Measurements from ENCODE around the gene P2RX4. TPM values are rescaled to one million over a fixed set of nuclear protein-coding genes. Genes with fewer than 3 reads are reported as not detected.

P2RX4 gene
- polyA plus RNA-seq, 3 donors = 61.8 to 87.7 (median 74.7) TPM

DNA sequence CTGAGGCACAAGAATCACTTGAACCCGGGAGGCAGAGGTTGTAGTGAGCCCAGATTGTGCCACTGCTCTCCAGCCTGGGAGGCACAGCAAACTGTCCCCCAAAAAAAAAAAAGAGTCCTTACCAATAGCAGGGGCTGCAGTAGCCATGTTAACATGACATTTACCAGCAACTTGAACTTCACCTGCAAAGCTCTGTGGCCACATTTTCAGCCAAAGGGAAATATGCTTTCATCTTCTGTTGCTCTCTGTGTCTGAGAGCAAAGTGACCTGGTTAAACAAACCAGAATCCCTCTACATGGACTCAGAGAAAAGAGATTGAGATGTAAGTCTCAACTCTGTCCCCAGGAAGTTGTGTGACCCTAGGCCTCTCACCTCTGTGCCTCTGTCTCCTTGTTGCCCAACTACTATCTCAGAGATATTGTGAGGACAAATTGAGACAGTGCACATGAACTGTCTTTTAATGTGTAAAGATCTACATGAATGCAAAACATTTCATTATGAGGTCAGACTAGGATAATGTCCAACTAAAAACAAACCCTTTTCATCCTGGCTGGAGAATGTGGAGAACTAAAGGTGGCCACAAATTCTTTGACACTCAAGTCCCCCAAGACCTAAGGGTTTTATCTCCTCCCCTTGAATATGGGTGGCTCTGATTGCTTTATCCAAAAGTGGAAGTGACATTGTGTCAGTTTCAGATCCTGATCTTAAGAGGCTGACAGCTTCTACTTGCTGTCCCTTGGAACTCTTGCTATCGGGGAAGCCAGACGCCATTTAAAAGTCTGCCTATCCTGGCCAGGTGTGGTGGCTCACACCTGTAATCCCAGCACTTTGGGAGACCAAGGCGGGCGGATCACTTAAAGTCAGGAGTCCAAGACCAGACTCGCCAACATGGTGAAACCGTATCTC lies 24.7 kb upstream of the P2RX4 start:
- Histone ChIP-seq H3K9ac (ENCODE audit: insufficient read depth, low read length, poor library complexity, severe bottlenecking) (no peak overlapping the region), H2AFZ (ENCODE audit: insufficient read depth, low read depth, low read length, poor library complexity, severe bottlenecking) (peak overlapping the region; percentile 38), H3K9me3 (replicated peaks in 1 of 2; ENCODE audit: control insufficient read depth in 1 of 2, insufficient read depth in 1 of 2, low read length in 2 of 2) (peaks cover 0 to 7% of the 10 kb centered on the region in 2 donors), H4K20me1 (ENCODE audit: insufficient read depth, low read length) (no peaks in the 10 kb centered on the region), H3K79me2 (ENCODE audit: insufficient read depth, low read length) (peaks cover 4% of the 10 kb centered on the region), H3K4me1 (ENCODE audit: control insufficient read depth in 1 of 2, insufficient read depth in 2 of 2, low read length in 2 of 2) (peaks cover 29 to 33% of the 10 kb centered on the region in 2 donors), H3K27me3 (ENCODE audit: control insufficient read depth in 2 of 2, insufficient read depth in 2 of 2, low read length in 2 of 2) (no peaks in the 10 kb centered on the region), H3K4me2 (replicated peaks; ENCODE audit: extremely low read depth, low read length, poor library complexity, severe bottlenecking) (peak overlapping the region; percentile 35), H3K27ac (ENCODE audit: low read depth in 1 of 2, low read length in 2 of 2) (peak overlapping the region; percentile 74 to 86), H3K36me3 (replicated peaks in 1 of 2; ENCODE audit: control insufficient read depth in 1 of 2, insufficient read depth in 2 of 2, low read length in 2 of 2) (peaks cover 30 to 61% of the 10 kb centered on the region in 2 donors), H3K4me3 (replicated peaks in 1 of 3; ENCODE audit: low read depth in 2 of 3, low read length in 3 of 3) (peak overlapping the region in 1 of 3 experiments; percentile 2)
- 60% methylated on average over 5 of the region's 7 CpGs for WGBS (ENCODE audit: insufficient coverage)
- Mint-ChIP-seq H3K27me3 (ENCODE audit: low read depth in 3 of 3) (peaks cover 0 to 3% (median 1%) of the 10 kb centered on the region in 3 donors), H3K9me3 (peaks cover 0 to 10% (median 2%) of the 10 kb centered on the region in 7 donors), H3K4me1 (peaks cover 30% of the 10 kb centered on the region), H3K4me3 (peak overlapping the region in 1 of 2 donors; percentile 21), H3K27ac (peak overlapping the region; percentile 87 to 95 (median 91)), H3K36me3 (peaks cover 43 to 62% of the 10 kb centered on the region in 2 donors)
- peak; percentile 46 to 75 (median 65) for DNase-seq
- intact Hi-C loops (cut with micrococcal nuclease) = no loop called here
- TF ChIP-seq, protein P1, sequence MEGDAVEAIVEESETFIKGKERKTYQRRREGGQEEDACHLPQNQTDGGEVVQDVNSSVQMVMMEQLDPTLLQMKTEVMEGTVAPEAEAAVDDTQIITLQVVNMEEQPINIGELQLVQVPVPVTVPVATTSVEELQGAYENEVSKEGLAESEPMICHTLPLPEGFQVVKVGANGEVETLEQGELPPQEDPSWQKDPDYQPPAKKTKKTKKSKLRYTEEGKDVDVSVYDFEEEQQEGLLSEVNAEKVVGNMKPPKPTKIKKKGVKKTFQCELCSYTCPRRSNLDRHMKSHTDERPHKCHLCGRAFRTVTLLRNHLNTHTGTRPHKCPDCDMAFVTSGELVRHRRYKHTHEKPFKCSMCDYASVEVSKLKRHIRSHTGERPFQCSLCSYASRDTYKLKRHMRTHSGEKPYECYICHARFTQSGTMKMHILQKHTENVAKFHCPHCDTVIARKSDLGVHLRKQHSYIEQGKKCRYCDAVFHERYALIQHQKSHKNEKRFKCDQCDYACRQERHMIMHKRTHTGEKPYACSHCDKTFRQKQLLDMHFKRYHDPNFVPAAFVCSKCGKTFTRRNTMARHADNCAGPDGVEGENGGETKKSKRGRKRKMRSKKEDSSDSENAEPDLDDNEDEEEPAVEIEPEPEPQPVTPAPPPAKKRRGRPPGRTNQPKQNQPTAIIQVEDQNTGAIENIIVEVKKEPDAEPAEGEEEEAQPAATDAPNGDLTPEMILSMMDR (IDR thresholded peaks at IDR 0.05) = no peak

DNA sequence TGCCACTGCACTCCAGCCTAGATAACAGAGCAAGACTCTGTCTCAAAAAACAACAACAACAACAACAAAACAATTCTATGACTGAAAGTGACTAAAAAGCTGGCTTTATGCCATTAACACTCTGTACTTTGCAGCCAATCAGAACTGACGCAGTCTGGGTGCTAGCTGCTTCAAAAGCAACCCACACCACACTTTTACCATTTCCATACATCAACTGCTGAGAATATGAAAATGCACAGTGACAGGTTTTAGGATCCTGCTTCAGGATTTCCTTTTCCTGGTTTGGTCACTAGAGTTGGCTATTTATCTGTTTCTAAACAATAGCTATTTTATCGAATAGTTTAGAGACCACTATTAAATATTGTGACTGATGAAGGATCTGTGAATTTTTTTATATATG lies 23.1 kb upstream of the P2RX4 start:
- H3K27me3 ChIP-seq (ENCODE audit: control insufficient read depth in 2 of 2, insufficient read depth in 2 of 2, low read length in 2 of 2) = no peaks in the 10 kb centered on the region
- H3K4me3 Mint-ChIP-seq = no peak overlapping the region
- no peak overlapping the region for H3K4me3 ChIP-seq (replicated peaks in 1 of 3; ENCODE audit: low read depth in 2 of 3, low read length in 3 of 3)
- H3K36me3 Mint-ChIP-seq = peaks cover 34 to 46% of the 10 kb centered on the region in 2 donors
- peaks cover 0 to under 1% of the 10 kb centered on the region in 2 donors for H3K9me3 ChIP-seq (replicated peaks in 1 of 2; ENCODE audit: control insufficient read depth in 1 of 2, insufficient read depth in 1 of 2, low read length in 2 of 2)
- TF ChIP-seq, protein P1 (IDR thresholded peaks at IDR 0.05) = no peak
- peaks cover 19 to 45% of the 10 kb centered on the region in 2 donors for H3K36me3 ChIP-seq (replicated peaks in 1 of 2; ENCODE audit: control insufficient read depth in 1 of 2, insufficient read depth in 2 of 2, low read length in 2 of 2)
- H3K4me1 Mint-ChIP-seq = peaks cover 46% of the 10 kb centered on the region
- no peak for DNase-seq
- peaks cover 0 to 3% (median 0%) of the 10 kb centered on the region in 3 donors for H3K27me3 Mint-ChIP-seq (ENCODE audit: low read depth in 3 of 3)
- H4K20me1 ChIP-seq (ENCODE audit: insufficient read depth, low read length) = no peaks in the 10 kb centered on the region
- H3K4me2 ChIP-seq (replicated peaks; ENCODE audit: extremely low read depth, low read length, poor library complexity, severe bottlenecking) = no peak overlapping the region
- peak overlapping the region in 1 of 2 donors; percentile 86 for H3K27ac ChIP-seq (ENCODE audit: low read depth in 1 of 2, low read length in 2 of 2)
- H3K9ac ChIP-seq (ENCODE audit: insufficient read depth, low read length, poor library complexity, severe bottlenecking) = no peak overlapping the region
- peaks cover 0 to 3% (median 0%) of the 10 kb centered on the region in 7 donors for H3K9me3 Mint-ChIP-seq
- H3K27ac Mint-ChIP-seq = peak overlapping the region in 2 of 7 donors; percentile 91
- intact Hi-C loops (cut with micrococcal nuclease) = no loop called here
- no CpG with 5 or more reads among the region's 2 CpGs for WGBS (ENCODE audit: insufficient coverage)
- peaks cover 4% of the 10 kb centered on the region for H3K79me2 ChIP-seq (ENCODE audit: insufficient read depth, low read length)
- H2AFZ ChIP-seq (ENCODE audit: insufficient read depth, low read depth, low read length, poor library complexity, severe bottlenecking) = no peak overlapping the region
- H3K4me1 ChIP-seq (ENCODE audit: control insufficient read depth in 1 of 2, insufficient read depth in 2 of 2, low read length in 2 of 2) = peaks cover 41 to 44% of the 10 kb centered on the region in 2 donors
